Lower leg skin (tissue), 3 donors: ENCODE results near the gene MIER2.

Source experiments
- POLR2A ChIP-seq, 2 donors: fragments of 450-650 bp; IDR thresholded peaks; one replicate each; pipeline ENCODE4 v1.6.1; 2016 to 2017; ENCODE audit warnings: antibody characterized with exemption in 2 of 2, mild to moderate bottlenecking in 1 of 2, moderate library complexity in 1 of 2
- TF ChIP-seq, protein P1 (sequence below), 3 donors: fragments of 450-650 bp; IDR thresholded peaks; one replicate each; pipeline ENCODE4 v1.5.1; 2016; ENCODE audit warnings: antibody characterized with exemption in 3 of 3, mild to moderate bottlenecking in 3 of 3, moderate library complexity in 2 of 3

- TF ChIP-seq POLR2A (IDR thresholded peaks at IDR 0.05): no peak
- TF ChIP-seq, protein P1, sequence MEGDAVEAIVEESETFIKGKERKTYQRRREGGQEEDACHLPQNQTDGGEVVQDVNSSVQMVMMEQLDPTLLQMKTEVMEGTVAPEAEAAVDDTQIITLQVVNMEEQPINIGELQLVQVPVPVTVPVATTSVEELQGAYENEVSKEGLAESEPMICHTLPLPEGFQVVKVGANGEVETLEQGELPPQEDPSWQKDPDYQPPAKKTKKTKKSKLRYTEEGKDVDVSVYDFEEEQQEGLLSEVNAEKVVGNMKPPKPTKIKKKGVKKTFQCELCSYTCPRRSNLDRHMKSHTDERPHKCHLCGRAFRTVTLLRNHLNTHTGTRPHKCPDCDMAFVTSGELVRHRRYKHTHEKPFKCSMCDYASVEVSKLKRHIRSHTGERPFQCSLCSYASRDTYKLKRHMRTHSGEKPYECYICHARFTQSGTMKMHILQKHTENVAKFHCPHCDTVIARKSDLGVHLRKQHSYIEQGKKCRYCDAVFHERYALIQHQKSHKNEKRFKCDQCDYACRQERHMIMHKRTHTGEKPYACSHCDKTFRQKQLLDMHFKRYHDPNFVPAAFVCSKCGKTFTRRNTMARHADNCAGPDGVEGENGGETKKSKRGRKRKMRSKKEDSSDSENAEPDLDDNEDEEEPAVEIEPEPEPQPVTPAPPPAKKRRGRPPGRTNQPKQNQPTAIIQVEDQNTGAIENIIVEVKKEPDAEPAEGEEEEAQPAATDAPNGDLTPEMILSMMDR (IDR thresholded peaks at IDR 0.05): no peak
Observed at GRCh38 chr19:338421-338820, 6.2 kb downstream of the MIER2 start.
